Measurements from ENCODE around the gene CLASP1. TPM values are rescaled to one million over a fixed set of nuclear protein-coding genes. Genes with fewer than 3 reads are reported as not detected.
"Not testable (repeated sequence)": the region's sequence is repeated elsewhere in the genome, so short reads cannot be mapped to it uniquely, and the experiment has no call there.

CLASP1 gene
- 29.2 and 33.6 TPM in 2 replicates for total RNA-seq (2014; rRNA removed; shearing (Covaris generic))

DNA sequence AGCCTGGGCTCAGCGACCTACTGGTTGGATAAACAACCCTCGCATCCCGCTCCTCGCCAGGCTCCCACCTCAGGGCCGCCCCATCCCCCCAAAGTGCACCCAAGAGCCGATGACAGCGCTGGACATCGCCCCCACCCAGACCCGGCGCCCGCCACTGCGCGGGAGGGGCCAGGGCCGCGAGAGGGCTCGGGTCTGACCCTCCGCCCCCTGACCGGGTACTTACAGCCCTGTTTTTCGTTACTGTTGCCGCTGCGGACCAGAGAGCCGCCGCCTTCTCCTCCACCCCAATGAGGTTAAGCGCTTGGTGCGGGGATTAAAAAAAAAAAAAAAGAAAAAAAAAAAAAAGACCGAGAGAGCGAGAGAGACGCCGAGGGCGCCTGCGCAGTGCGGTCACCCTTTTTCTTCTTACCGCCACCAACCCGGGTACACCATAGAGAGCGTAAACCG lies at the start of gene CLASP1:
CLASP1 (minus strand) TSS at position 314 of the 447 bp plus-strand sequence. CDS start 43,567 bp downstream, outside the sequence.
- DNase-seq (ENCODE audit: low spot score): peak; percentile 16

GRCh38 chr2:121698318-121698930 lies 49.2 kb upstream of the CLASP1 start:
- no peak for DNase-seq (ENCODE audit: low spot score)

GRCh38 chr2:121697108-121697631 lies 47.9 kb upstream of the CLASP1 start:
- no peak for DNase-seq (ENCODE audit: low spot score)

- DNase-seq (ENCODE audit: low spot score): no peak
Measured at GRCh38 chr2:121696410-121696930, 47.2 kb upstream of the CLASP1 start.

DNA sequence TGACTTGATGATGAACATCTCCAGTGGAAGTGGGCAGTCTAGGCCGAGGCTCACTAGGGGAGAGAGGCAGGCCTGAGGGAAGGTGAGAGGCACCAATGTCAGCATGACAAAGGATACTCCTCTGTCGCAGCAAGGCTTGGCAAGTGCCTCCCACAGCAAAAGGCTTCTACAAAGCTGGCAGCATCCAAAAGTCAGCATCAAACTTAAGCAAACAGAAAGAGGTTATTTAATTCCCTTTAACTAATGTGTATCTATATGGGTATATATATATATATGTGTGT lies 45.8 kb upstream of the CLASP1 start:
- DNase-seq (ENCODE audit: low spot score): no peak

GRCh38 chr2:121694398-121695170 lies 45.3 kb upstream of the CLASP1 start:
- peak; percentile 32 for DNase-seq (ENCODE audit: low spot score)

DNA sequence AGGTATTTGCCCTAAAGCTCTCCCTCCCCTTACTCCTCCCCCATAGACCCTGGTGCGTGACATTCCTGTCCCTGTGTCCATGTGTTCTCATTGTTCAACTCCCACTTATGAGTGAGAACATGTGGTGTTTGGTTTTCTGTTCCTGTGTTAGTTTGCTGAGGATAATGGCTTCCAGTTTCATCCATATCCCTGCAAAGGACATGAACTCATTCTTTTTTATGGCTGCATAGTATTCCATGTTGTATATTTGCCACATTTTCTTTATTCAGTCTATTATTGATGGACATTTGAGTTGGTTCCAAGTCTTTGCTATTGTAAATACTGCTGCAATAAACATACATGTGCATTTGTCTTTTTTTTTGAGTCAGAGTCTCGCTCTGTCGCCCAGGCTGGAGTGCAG lies 41.3 kb upstream of the CLASP1 start:
- not testable (repeated sequence) for DNase-seq (ENCODE audit: low spot score)

GRCh38 chr2:121690095-121690494 lies 40.8 kb upstream of the CLASP1 start:
- DNase-seq (ENCODE audit: low spot score): no peak

DNA sequence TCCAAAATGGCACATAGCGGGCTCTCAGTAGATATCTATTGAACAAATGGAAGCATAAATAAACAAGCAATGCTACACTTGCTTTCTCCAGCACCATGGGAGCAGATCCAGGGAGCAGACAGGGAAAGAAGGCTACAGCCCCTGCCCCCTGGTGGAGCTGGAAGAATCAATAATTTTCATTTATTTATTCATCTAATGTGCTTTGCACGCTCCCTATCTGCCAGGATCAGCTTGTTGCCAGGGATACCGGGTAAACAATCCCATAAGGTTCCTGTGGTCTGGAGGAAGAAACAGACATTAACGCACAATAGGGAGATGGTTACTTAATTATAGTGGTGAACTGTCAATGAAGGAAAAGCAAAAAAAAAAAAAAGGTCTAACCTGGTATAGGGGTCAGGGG lies 40.1 kb upstream of the CLASP1 start:
- DNase-seq (ENCODE audit: low spot score): peak; percentile 35

DNA sequence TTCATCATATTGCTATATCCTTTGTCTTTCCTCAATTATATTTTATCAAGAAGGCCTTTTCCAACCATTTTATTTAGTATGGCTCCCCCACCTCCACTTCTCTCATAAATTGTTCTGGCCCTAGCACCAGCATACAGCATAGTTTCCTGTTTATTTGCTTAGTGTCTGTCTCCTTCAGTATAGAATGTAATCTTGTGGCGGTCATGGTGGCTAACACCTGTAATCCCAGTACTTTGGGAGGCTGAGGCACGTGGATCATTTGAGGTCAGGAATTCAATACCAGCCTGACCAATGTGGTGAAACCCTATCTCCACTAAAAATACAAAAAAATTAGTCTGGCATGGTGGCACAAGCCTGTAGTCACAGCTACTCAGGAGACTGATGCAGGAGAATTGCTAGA lies 39.6 kb upstream of the CLASP1 start:
- no peak for DNase-seq (ENCODE audit: low spot score)

DNA sequence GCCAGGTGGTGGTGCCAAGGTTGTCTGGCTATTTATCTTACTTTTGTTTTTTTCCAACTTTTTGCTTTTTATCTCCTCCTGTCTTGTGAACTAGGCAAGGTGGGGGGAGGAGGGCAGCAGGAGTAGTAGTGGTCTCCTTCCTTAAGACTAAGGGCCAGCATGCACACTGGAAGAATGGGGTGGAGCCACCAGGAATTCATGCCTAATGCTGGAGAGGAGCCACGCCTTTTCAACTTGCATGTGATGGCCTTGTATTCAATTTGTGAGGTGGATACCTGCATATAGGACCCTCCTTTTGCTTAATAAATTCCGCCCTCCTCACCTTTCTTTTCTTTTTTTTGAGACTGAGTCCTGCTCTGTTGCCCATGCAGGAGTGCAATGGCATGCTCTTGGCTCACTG lies 37.6 kb upstream of the CLASP1 start:
- DNase-seq (ENCODE audit: low spot score): no peak

DNA sequence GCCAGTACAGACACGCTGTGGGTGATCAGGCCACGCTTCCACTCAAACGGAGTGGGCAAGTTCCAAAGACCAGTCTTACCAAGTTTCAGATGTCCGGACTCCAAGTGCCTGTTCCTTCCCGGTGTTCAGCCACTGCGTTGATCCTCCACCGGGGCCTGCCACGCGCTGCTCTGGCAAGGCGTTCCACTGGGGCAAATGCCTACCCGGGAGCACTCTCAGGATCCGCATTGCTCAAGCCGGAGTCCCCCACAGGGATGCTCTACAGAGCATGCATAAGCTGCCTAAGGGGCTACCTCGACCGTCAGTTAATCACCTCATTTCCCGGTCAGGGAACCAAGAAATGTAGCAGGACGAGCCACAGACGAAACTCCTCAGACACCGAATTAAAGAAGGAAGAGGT lies 37.0 kb upstream of the CLASP1 start:
- DNase-seq (ENCODE audit: low spot score): no peak

DNA sequence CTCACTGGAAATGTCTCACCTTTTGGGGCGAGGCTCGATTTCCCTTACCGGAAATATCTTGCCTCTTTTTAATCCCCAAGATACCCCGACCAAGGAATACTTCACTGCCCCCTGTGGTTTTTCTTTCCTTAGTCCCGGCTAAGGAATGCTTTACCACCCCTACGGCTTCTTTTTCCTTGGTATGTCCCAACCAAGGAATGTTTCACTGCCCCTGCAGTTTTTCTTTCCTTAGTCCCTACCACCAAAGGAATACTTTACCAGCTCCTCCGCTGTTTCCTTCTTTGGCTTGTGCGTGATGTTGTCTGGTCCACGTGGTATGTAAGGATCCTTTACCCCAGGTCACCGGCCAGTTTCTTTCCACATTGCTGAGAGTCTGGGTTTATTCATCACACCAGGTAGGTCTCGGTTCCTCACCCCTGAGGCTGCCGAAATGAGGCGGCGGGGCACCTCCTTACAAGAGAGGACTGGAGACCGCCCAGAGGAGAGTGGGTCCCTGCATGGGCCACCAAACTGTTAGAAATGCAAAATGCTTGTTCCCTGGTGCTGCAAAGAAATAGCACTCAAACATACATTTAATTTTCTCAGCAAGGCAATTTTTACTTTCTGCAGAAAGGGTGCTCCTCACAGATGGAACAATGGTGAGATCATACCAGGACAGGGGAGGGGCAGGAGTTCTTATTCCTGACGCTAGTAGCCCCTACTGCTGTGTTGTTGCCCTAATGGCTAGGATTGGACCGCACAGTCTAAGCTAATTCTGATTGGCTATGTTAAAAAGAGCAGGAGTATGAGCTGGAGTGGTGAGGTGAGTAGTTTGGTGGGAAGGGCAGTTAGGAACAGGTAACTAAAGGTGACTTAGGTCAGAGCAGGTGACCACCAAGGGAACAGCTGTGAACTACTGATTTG lies 33.4 kb upstream of the CLASP1 start:
- DNase-seq (ENCODE audit: low spot score): no peak

DNA sequence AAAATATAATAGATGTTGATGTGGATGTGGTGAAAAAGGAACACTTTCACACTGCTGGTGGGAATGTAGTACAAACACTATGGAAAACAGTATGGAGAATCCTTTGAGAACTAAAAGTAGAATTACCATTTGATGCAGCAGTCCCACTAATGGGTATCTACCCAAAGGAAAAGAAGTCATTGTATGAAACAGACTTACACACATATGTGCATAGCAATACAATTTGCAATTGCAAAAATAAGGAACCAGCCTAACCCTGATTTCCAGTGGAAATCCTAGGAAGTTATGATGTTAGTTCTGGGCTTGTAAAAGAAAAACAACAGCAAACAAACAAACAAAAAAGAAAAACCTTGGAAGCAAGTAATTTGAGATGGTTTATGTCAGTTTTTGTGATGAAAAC lies 28.6 kb upstream of the CLASP1 start:
- no peak for DNase-seq (ENCODE audit: low spot score)

GRCh38 chr2:121671621-121672020 lies 22.4 kb upstream of the CLASP1 start:
- not testable (repeated sequence) for DNase-seq (ENCODE audit: low spot score)

DNA sequence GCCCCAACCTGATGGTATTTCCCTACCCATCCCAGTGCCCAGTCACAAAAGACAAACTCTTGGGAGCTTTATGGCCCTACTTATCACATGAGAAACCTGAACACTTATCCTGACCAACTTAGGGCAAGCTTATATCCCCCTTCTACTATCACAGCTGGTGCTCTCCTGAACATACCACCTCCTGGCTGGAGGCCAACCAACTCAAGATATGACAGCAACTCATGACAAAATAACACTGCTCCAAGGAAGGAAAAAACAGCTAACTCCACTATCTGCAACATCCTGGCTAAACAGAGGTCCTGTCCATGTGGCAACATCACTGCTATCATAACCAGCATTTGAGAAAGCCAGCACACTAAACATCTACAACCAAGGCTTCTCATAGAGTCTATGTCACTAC lies 20.9 kb upstream of the CLASP1 start:
- DNase-seq (ENCODE audit: low spot score): no peak

- DNase-seq (ENCODE audit: low spot score): no peak
Measured at GRCh38 chr2:121667618-121668017, 18.4 kb upstream of the CLASP1 start.

- DNase-seq (ENCODE audit: low spot score): no peak
Measured at GRCh38 chr2:121666042-121666441, 16.8 kb upstream of the CLASP1 start.

- no peak for DNase-seq (ENCODE audit: low spot score)
Measured at GRCh38 chr2:121665504-121665903, 16.2 kb upstream of the CLASP1 start.

DNA sequence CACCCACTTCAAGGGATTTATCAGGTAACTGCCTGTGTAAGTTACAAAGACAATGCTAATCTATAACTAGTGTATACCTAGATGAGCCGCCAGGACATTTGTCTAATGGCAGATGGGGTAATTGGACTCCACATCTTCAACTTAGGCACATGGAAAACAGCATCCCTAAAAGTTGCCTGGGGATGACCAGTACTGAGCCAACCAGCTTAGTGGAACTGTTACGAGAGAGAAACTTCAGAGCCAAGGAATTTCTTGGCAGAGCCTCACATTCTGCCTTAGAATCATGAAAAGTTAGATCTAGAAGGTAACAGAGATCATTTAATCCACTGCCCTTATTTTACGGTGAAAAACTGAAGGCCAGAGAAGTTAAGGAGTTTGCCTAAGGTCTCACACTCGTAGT lies 15.5 kb upstream of the CLASP1 start:
- DNase-seq (ENCODE audit: low spot score): no peak

- no peak for DNase-seq (ENCODE audit: low spot score)
Measured at GRCh38 chr2:121664086-121664485, 14.8 kb upstream of the CLASP1 start.

DNA sequence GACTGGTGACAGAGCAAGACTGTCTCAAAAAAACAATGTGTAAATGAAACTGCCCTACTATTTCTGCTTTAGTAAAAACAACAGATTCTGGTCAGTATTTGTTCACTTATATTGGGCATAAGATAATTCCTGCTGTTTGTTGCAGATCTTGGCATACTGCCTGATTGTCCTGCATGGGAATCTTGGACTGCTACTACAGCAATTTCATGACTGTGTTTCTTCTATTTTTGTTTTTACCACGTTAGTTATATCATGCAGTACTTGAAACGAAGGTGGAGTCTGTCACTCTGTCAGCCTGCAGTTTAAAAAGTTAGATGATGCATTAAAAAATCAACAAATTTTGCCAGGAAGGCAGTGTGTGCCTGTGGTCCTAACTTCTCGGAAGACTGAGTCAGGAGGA lies 14.2 kb upstream of the CLASP1 start:
- DNase-seq (ENCODE audit: low spot score): no peak
